Mucosa of descending colon (tissue), 3 donors: ENCODE measurements around the gene SCAMP3. TPM values are rescaled to one million over a fixed set of nuclear protein-coding genes. Genes with fewer than 3 reads are reported as not detected.

Experiments used
- ATAC-seq: fragments of 200-7000 bp; cut with Tn5 transposase; one replicate; pipeline ENCODE4 v1.9.1; 2020; ENCODE audit warnings: mild to moderate bottlenecking, moderate library complexity
- DNase-seq, 3 donors: peaks; one replicate each; pipeline ENCODE4 v3.0.0-alpha.2; 2020
- H3K36me3 ChIP-seq: fragments of 200-600 bp; one replicate; pipeline ENCODE4 v1.8.0; 2021; ENCODE audit warnings: low read depth, mild to moderate bottlenecking
- H3K4me1 ChIP-seq: fragments of 200-600 bp; one replicate; pipeline ENCODE4 v1.8.0; 2021; ENCODE audit warnings: low read depth, mild to moderate bottlenecking
- H3K4me3 ChIP-seq: fragments of 200-600 bp; one replicate; pipeline ENCODE4 v1.8.0; 2021; ENCODE audit warnings: mild to moderate bottlenecking
- H3K9me3 ChIP-seq: fragments of 200-600 bp; one replicate; pipeline ENCODE4 v1.8.0; 2021; ENCODE audit warnings: mild to moderate bottlenecking
- intact Hi-C, 2 donors: fragments of 100-400 bp; cut with DNase I in 1 of 2; cut with micrococcal nuclease in 1 of 2; formaldehyde crosslinking; loops; one replicate each; pipeline versions ENCODE4 v1.11.0 to v1.11.1; 2022; cut with DNase I, micrococcal nuclease
- total RNA-seq, 3 donors: library from RNA; stranded (reverse); fragmentation: NEBNext Ultra II Directional in 2 of 3; extraction: Animal tissue kit (Norgen Biotek cat#: 25700) in 2 of 3; gene quantifications; one replicate each; pipeline versions ENCODE4 v1.2.1 to v1.2.4, GENCODE V29; 2021 to 2023
- TF ChIP-seq, protein P1 (sequence below): fragments of 200-600 bp; IDR thresholded peaks from one replicate; pipeline ENCODE4 v1.8.0; 2022; ENCODE audit warnings: antibody characterized with exemption, mild to moderate bottlenecking
- donor health status: DM: no; HTN: no; CAD: no; lungs with moderate emphysema.
- donor health status: DM: no; HTN: no; CAD: no.
- donor health status: DM: no; HTN: yes; CAD: no.

The SCAMP3 gene
- total RNA-seq, 3 donors from 2014 or later, result 43.6 to 53.4 (median 46.8) TPM

DNA sequence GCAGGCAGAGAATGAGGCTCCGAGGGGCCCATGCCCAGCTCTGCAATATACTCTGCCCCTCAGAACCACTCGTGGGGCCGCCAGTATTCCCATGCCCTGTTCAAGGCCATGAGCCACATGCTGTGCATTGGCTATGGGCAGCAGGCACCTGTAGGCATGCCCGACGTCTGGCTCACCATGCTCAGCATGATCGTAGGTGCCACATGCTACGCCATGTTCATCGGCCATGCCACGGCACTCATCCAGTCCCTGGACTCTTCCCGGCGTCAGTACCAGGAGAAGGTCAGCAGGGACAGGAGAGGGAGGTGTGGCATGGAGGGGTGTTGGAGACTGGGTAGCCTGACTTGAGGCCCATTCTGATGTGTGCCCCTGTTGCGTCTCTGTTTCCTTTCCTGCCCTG, 22.3 kb upstream of the SCAMP3 start:
- Histone ChIP-seq H3K4me3 (no peak overlapping the region), H3K36me3 (no peaks in the 10 kb centered on the region), H3K4me1 (no peaks in the 10 kb centered on the region), H3K9me3 (no peaks in the 10 kb centered on the region)
- no peak for DNase-seq
- TF ChIP-seq, protein P1, sequence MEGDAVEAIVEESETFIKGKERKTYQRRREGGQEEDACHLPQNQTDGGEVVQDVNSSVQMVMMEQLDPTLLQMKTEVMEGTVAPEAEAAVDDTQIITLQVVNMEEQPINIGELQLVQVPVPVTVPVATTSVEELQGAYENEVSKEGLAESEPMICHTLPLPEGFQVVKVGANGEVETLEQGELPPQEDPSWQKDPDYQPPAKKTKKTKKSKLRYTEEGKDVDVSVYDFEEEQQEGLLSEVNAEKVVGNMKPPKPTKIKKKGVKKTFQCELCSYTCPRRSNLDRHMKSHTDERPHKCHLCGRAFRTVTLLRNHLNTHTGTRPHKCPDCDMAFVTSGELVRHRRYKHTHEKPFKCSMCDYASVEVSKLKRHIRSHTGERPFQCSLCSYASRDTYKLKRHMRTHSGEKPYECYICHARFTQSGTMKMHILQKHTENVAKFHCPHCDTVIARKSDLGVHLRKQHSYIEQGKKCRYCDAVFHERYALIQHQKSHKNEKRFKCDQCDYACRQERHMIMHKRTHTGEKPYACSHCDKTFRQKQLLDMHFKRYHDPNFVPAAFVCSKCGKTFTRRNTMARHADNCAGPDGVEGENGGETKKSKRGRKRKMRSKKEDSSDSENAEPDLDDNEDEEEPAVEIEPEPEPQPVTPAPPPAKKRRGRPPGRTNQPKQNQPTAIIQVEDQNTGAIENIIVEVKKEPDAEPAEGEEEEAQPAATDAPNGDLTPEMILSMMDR, result no peak
- intact Hi-C loops, result no loop called here
- no peak for ATAC-seq

DNA sequence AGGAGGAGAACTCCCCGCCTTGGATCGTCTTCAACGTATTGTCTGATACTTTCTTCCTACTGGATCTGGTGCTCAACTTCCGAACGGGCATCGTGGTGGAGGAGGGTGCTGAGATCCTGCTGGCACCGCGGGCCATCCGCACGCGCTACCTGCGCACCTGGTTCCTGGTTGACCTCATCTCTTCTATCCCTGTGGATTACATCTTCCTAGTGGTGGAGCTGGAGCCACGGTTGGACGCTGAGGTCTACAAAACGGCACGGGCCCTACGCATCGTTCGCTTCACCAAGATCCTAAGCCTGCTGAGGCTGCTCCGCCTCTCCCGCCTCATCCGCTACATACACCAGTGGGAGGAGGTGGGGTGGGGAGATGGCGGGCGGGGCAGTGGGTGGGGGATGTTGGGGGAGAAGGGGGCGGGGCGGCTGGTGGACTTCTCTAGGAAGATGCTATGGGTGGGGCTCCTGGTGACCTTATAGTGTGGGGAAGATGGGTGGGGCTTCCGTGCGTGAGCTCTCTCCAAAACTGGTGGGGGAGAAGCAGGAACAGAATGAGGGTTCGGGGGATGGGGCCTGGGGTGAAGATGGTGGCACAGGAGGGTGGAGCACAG, 20.4 kb upstream of the SCAMP3 start:
- Histone ChIP-seq H3K4me3 (no peak overlapping the region), H3K4me1 (peaks cover 4% of the 10 kb centered on the region), H3K9me3 (no peaks in the 10 kb centered on the region), H3K36me3 (no peaks in the 10 kb centered on the region)
- no peak for ATAC-seq
- no peak for DNase-seq
- intact Hi-C loops, result no loop called here
- TF ChIP-seq, protein P1, result no peak

DNA sequence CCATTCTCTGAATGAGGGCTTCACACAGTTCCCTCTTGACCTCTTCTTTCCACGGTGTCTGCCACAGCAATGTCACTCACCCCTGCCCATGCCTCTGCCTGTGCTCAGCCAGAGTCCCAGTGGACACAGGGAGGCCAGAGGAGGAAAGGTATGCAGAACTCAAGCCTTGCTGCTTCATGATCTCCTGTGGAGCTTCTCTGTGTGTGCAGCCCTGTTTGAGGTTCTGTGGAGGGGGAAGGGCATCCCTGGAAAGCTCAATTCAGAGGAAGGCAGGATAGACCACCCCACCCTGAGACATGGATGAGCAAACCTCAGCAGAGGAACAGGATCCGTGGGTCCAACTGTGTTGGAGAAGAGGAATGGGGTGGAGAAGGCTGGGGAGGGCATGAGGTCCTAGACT, 17.1 kb upstream of the SCAMP3 start:
- DNase-seq (no peak), ATAC-seq (no peak)
- Histone ChIP-seq H3K4me3 (no peak overlapping the region), H3K4me1 (peaks cover 8% of the 10 kb centered on the region), H3K36me3 (no peaks in the 10 kb centered on the region), H3K9me3 (no peaks in the 10 kb centered on the region)
- intact Hi-C loops, result loop anchor here in 1 of 2 donors (10.0 kb wide), 1 partner anchor 46 kb away; the partner anchor contains the start of gene RUSC1
- TF ChIP-seq, protein P1, result no peak

DNA sequence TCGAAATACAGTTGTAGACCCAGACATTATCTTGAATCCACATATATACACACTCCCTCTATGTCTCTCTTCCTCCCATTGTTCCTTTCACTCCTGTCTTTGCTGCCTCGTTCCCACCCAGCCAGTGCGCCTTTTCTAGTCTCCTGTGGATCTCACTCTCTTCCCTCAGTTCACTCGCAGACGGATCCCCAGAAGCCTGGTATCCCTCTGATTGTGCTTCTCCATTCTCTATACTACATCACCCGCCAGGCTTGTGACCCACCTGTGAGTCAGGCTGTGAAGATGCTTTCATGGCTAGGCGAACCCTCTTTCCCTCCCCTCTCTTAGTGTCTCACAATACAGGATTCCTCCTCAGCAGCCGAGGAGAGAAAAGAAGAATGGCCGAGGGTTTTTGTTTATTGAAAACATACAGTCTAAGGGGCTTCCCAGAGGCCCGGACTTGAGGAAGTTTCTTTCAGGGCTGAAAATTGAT, 16.6 kb upstream of the SCAMP3 start:
- no peaks in the 10 kb centered on the region for H3K9me3 ChIP-seq
- ATAC-seq, result no peak
- TF ChIP-seq, protein P1, result no peak
- H3K4me1 ChIP-seq, result peaks cover 8% of the 10 kb centered on the region
- intact Hi-C loops, result loop anchor here in 1 of 2 donors (10.0 kb wide), 1 partner anchor 46 kb away; the partner anchor contains the start of gene RUSC1
- H3K36me3 ChIP-seq, result no peaks in the 10 kb centered on the region
- no peak overlapping the region for H3K4me3 ChIP-seq
- no peak for DNase-seq

DNA sequence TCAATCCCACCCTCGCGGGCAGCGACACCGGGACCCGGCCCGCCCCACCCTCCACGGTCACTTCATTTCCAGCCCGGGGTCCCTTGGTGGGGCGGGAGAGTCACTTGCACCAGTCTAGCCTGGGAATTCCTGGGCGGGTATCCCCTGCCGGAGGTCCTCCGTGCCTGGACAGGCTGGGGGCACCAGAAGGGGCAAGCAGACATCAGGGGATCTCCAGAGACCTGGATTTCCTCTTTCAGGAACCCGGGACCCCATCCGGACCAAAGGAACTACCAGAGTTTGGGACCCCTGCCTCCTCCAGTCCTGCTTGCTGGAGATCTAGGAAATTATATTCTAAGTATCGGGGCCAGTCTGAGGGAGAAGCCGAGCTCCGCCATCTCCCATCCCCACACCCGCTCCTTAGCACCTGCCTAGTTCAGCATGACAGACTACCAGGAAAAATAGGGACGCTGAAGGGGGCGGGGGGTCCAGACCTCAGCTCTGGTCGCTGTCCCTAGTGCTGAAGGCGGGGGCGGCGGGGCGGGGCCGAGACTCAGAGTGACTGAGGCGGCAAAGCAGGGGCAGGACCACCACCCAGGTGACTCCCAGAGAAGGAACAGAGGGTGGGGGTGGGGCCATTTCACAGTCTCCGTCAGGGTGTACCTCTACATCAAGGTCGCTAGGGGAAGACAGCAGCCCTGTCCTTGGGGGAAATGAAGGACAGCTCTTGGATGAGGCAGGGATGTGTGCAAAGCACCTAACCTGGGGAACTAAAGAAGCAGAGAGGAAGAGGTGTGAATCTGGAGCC, 15.9 kb upstream of the SCAMP3 start:
- H3K9me3 ChIP-seq, result no peaks in the 10 kb centered on the region
- intact Hi-C loops, result loop anchor here in 1 of 2 donors (10.0 kb wide), 1 partner anchor 47 kb away; the partner anchor contains the start of gene RUSC1
- DNase-seq (peak; percentile 80 to 82 (median 81)), ATAC-seq (peak; percentile 57)
- H3K4me3 ChIP-seq, result peak overlapping the region; percentile 46
- peaks cover 8% of the 10 kb centered on the region for H3K4me1 ChIP-seq
- H3K36me3 ChIP-seq, result no peaks in the 10 kb centered on the region
- TF ChIP-seq, protein P1, result no peak
